Spleen (tissue), 11 donors: ENCODE measurements around the gene TCF12. TPM values are rescaled to one million over a fixed set of nuclear protein-coding genes. Genes with fewer than 3 reads are reported as not detected.
A peak's percentile ranks its signal among the peaks of the same experiment; 100 is the strongest.

Experiments used
- DNase-seq: peaks from one replicate; pipeline ENCODE4 v3.0.0-alpha.2; 2020
- H3K27ac ChIP-seq, 8 donors: fragments of 200-600 bp; sonication (generic) in 7 of 8; 1 replicate in 4 of 8; 2 replicates in 4 of 8; pipeline versions ENCODE4 v1.5.0 to v1.8.0; 2016 to 2021; ENCODE audit warnings: inconsistent platforms in 4 of 8, mild to moderate bottlenecking in 4 of 8, moderate library complexity in 1 of 8
- H3K27me3 ChIP-seq, 7 donors: fragments of 200-600 bp; sonication (generic) in 6 of 7; replicated peaks in 1 of 7; 1 replicate in 4 of 7; 2 replicates in 3 of 7; pipeline versions ENCODE4 v1.5.0 to v1.8.0; 2016 to 2021; ENCODE audit warnings: inconsistent platforms in 3 of 7, mild to moderate bottlenecking in 1 of 7
- H3K36me3 ChIP-seq, 6 donors: fragments of 200-600 bp; sonication (generic) in 5 of 6; 1 replicate in 4 of 6; 2 replicates in 2 of 6; pipeline versions ENCODE4 v1.5.0 to v1.8.0; 2016 to 2021; ENCODE audit warnings: inconsistent platforms in 2 of 6
- H3K4me1 ChIP-seq, 6 donors: fragments of 200-600 bp; sonication (generic) in 5 of 6; 1 replicate in 3 of 6; 2 replicates in 3 of 6; pipeline versions ENCODE4 v1.5.0 to v1.8.0; 2016 to 2021; ENCODE audit warnings: inconsistent platforms in 3 of 6
- H3K4me3 ChIP-seq, 8 donors: fragments of 200-600 bp; sonication (generic) in 7 of 8; 1 replicate in 4 of 8; 2 replicates in 4 of 8; pipeline versions ENCODE4 v1.5.0 to v1.8.0; 2016 to 2021; ENCODE audit warnings: inconsistent platforms in 4 of 8, mild to moderate bottlenecking in 4 of 8, moderate library complexity in 2 of 8
- H3K9me3 ChIP-seq, 8 donors: fragments of 200-600 bp; sonication (generic) in 7 of 8; 1 replicate in 4 of 8; 2 replicates in 4 of 8; pipeline versions ENCODE4 v1.5.0 to v1.8.0; 2016 to 2021; ENCODE audit warnings: inconsistent platforms in 4 of 8
- POLR2A ChIP-seq, 3 donors: fragments of 450-650 bp; IDR thresholded peaks; one replicate each; pipeline ENCODE4 v1.5.1; 2017; ENCODE audit warnings: antibody characterized with exemption in 3 of 3, mild to moderate bottlenecking in 1 of 3
- POLR2AphosphoS5 ChIP-seq, 3 donors: sonication (generic); formaldehyde crosslinking; IDR thresholded peaks; one replicate each; pipeline ENCODE4 v1.5.1; 2017; ENCODE audit warnings: antibody characterized with exemption in 3 of 3
- WGBS, 5 donors: extraction: QIAGEN DNeasy Blood & Tissue Kit in 3 of 5; methylation state at CpG; one replicate each; pipeline versions ENCODE4 v1.1.5 to v1.1.7; 2013 to 2018; 5-methylcytosine and 5-hydroxymethylcytosine counted together
- intact Hi-C: fragments of 100-400 bp; cut with DNase I; formaldehyde crosslinking; loops from one replicate; pipeline ENCODE4 v1.15.0; 2023; ENCODE audit warnings: low total_unique reads
- polyA plus RNA-seq, 3 donors: library from polyadenylated mRNA; stranded (reverse); fragments of 200-250 nt; gene quantifications; one replicate each; pipeline ENCODE4 v1.2.1, GENCODE V29; 2013
- total RNA-seq, 7 donors: library from RNA; depleted of rRNA in 3 of 7; stranded (reverse); fragments of >200 nt in 3 of 7; fragmentation: NEBNext Ultra II Directional in 4 of 7; extraction: Animal tissue kit (Norgen Biotek cat#: 25700) in 4 of 7; gene quantifications; one replicate each; pipeline versions ENCODE4 v1.1.0 to v1.2.1, GENCODE V29; 2016 to 2021
- TF ChIP-seq, protein P1 (sequence below), 11 experiments: fragments of 200-600 bp in 7 of 11; fragments of 450-650 bp in 4 of 11; sonication (generic) in 4 of 11; IDR thresholded peaks in 8 of 11; conservative IDR thresholded peaks in 3 of 11; 1 replicate in 7 of 11; 2 replicates in 4 of 11; pipeline versions ENCODE4 v1.4.0 to v1.8.0; 2016 to 2021; ENCODE audit warnings: antibody characterized with exemption in 11 of 11, inconsistent platforms in 4 of 11, mild to moderate bottlenecking in 1 of 11
- donor health status: healthy with polysubstance abuse.
- donor health status: DM: no; HTN: no; CAD: no; lungs with moderate emphysema.
- donor health status: DM: no; HTN: no; CAD: no.
- donor health status: Bipolar disorder and iron deficiency.
- donor health status: healthy.
- donor health status: DM: no; HTN: no; CAD: no.
- donor health status: DM: yes; HTN: yes; CAD: no.

The TCF12 gene
- total and polyA plus RNA-seq, 10 donors: 8.3 to 139 (median 111) TPM

DNA sequence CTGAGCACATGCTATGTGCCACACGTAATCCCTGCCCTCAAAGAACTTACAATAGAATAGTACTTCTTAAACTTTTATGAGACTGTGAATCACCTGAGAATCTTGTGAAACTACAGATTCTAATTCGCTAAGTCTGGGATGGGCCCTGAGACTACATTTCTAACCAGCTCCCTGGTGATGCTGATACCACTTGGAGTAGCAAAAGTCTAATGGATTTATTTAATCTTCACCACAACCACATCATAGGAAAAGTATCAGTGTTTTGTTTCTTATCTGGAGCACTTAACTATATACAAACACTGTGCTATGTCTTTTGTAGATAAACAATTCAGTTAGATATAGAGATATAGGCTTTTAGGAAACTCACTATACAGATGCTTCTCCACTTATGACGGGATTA lies 23.8 kb upstream of the TCF12 start:
- Histone ChIP-seq H3K9me3 (no peaks in the 10 kb centered on the region), H3K4me1 (no peaks in the 10 kb centered on the region), H3K27ac (no peak overlapping the region), H3K4me3 (no peak overlapping the region), H3K36me3 (no peaks in the 10 kb centered on the region), H3K27me3 (no peaks in the 10 kb centered on the region)
- WGBS, 5 donors: 90 to 96% (median 94%) methylated on average over 3 of the region's 3 CpGs
- intact Hi-C loops: no loop called here
- TF ChIP-seq POLR2A (IDR thresholded peaks at IDR 0.05) (no peak), POLR2AphosphoS5 (IDR thresholded peaks at IDR 0.05) (no peak)
- TF ChIP-seq, protein P1, sequence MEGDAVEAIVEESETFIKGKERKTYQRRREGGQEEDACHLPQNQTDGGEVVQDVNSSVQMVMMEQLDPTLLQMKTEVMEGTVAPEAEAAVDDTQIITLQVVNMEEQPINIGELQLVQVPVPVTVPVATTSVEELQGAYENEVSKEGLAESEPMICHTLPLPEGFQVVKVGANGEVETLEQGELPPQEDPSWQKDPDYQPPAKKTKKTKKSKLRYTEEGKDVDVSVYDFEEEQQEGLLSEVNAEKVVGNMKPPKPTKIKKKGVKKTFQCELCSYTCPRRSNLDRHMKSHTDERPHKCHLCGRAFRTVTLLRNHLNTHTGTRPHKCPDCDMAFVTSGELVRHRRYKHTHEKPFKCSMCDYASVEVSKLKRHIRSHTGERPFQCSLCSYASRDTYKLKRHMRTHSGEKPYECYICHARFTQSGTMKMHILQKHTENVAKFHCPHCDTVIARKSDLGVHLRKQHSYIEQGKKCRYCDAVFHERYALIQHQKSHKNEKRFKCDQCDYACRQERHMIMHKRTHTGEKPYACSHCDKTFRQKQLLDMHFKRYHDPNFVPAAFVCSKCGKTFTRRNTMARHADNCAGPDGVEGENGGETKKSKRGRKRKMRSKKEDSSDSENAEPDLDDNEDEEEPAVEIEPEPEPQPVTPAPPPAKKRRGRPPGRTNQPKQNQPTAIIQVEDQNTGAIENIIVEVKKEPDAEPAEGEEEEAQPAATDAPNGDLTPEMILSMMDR (IDR thresholded peaks at IDR 0.05 in 8 of 11, conservative IDR thresholded peaks at IDR 0.05 in 3 of 11): no peak
- no peak for DNase-seq

GRCh38 chr15:56901931-56902330 lies 16.5 kb upstream of the TCF12 start:
- Histone ChIP-seq H3K36me3 (no peaks in the 10 kb centered on the region), H3K4me1 (peaks cover 0 to 7% (median 4%) of the 10 kb centered on the region in 6 donors), H3K27ac (no peak overlapping the region), H3K9me3 (peaks cover 0 to 7% (median 0%) of the 10 kb centered on the region in 8 donors), H3K27me3 (no peaks in the 10 kb centered on the region), H3K4me3 (no peak overlapping the region)
- WGBS, 5 donors: 78 to 91% (median 88%) methylated on average over 2 of the region's 2 CpGs
- no peak for DNase-seq
- intact Hi-C loops: no loop called here
- TF ChIP-seq, protein P1 (IDR thresholded peaks at IDR 0.05 in 8 of 11, conservative IDR thresholded peaks at IDR 0.05 in 3 of 11): no peak
- no peak for TF ChIP-seq POLR2A (IDR thresholded peaks at IDR 0.05)
- TF ChIP-seq POLR2AphosphoS5 (IDR thresholded peaks at IDR 0.05): no peak

DNA sequence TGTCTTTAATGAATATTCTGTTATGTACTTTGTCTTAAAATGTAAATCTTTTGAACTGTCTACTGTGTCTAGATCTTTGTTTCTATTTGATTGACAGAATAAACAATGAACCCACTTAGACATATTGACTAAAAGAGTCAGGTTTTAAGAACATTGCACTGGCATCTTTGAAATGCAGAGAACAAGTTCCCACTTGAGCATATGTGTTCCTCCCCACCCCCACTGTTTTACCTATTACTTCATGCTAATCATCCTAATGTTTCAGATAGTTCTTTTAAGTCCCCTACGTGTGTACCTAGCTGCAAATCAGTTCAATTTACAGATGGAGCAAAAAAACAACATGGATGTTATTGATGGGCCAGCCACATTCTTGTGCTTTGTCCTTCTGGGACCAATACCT lies 11.7 kb upstream of the TCF12 start:
- intact Hi-C loops: no loop called here
- no peaks in the 10 kb centered on the region for H3K27me3 ChIP-seq
- H3K9me3 ChIP-seq: peaks cover 0 to 7% (median 0%) of the 10 kb centered on the region in 8 donors
- no peak for TF ChIP-seq POLR2AphosphoS5 (IDR thresholded peaks at IDR 0.05)
- TF ChIP-seq, protein P1 (IDR thresholded peaks at IDR 0.05 in 8 of 11, conservative IDR thresholded peaks at IDR 0.05 in 3 of 11): no peak
- no peak for TF ChIP-seq POLR2A (IDR thresholded peaks at IDR 0.05)
- peaks cover 0 to 19% (median 9%) of the 10 kb centered on the region in 6 donors for H3K4me1 ChIP-seq
- H3K36me3 ChIP-seq: no peaks in the 10 kb centered on the region
- H3K4me3 ChIP-seq: peak overlapping the region in 3 of 8 donors; percentile 3 to 54 (median 5)
- DNase-seq: no peak
- WGBS, 5 donors: 57 to 74% (median 69%) methylated on average over 1 of the region's 1 CpG
- H3K27ac ChIP-seq: peak overlapping the region in 3 of 8 donors; percentile 5 to 17 (median 15)

- TF ChIP-seq POLR2AphosphoS5 (IDR thresholded peaks at IDR 0.05): no peak
- TF ChIP-seq, protein P1 (IDR thresholded peaks at IDR 0.05 in 8 of 11, conservative IDR thresholded peaks at IDR 0.05 in 3 of 11): no peak
- TF ChIP-seq POLR2A (IDR thresholded peaks at IDR 0.05): no peak
- Histone ChIP-seq H3K27me3 (no peaks in the 10 kb centered on the region), H3K4me1 (peaks cover 0 to 19% (median 11%) of the 10 kb centered on the region in 6 donors), H3K36me3 (no peaks in the 10 kb centered on the region), H3K9me3 (no peaks in the 10 kb centered on the region), H3K27ac (no peak overlapping the region), H3K4me3 (no peak overlapping the region)
- WGBS, 5 donors: 86 to 98% (median 94%) methylated on average over 7 of the region's 7 CpGs
- DNase-seq: no peak
- intact Hi-C loops: no loop called here
Observed at GRCh38 chr15:56910801-56911200, 7.6 kb upstream of the TCF12 start.
